ENCODE data around the gene TERT. TPM values are rescaled to one million over a fixed set of nuclear protein-coding genes. Genes with fewer than 3 reads are reported as not detected.

The TERT gene
- total RNA-seq, 3 donors from 2014 or later, result under 0.01 TPM; not detected in 2

GRCh38 chr5:1321576-1321975 lies 26.7 kb upstream of the TERT start:
- peak in 1 of 2 donors; percentile 12 for DNase-seq (ENCODE audit: low spot score in 2 of 2)
- Histone ChIP-seq H3K27me3 (no peaks in the 10 kb centered on the region), H3K4me1 (no peaks in the 10 kb centered on the region), H3K9me3 (no peaks in the 10 kb centered on the region), H3K27ac (no peak overlapping the region), H3K36me3 (peaks cover 8% of the 10 kb centered on the region), H3K4me3 (no peak overlapping the region)
- intact Hi-C loops (cut with DNase I; ENCODE audit: low total_unique reads), result no loop called here
- TF ChIP-seq POLR2AphosphoS5 (IDR thresholded peaks at IDR 0.05), result no peak
- TF ChIP-seq POLR2A (IDR thresholded peaks at IDR 0.05), result no peak
- no peak for TF ChIP-seq CTCF (IDR thresholded peaks at IDR 0.05)

- H3K4me1 ChIP-seq, result no peaks in the 10 kb centered on the region
- H3K4me3 ChIP-seq, result no peak overlapping the region
- H3K27me3 ChIP-seq, result no peaks in the 10 kb centered on the region
- DNase-seq (ENCODE audit: low spot score in 2 of 2), result peak in 1 of 2 donors; percentile 50
- no peak for TF ChIP-seq POLR2A (IDR thresholded peaks at IDR 0.05)
- TF ChIP-seq POLR2AphosphoS5 (IDR thresholded peaks at IDR 0.05), result no peak
- no peak for TF ChIP-seq CTCF (IDR thresholded peaks at IDR 0.05)
- H3K36me3 ChIP-seq, result peaks cover 8% of the 10 kb centered on the region
- no peaks in the 10 kb centered on the region for H3K9me3 ChIP-seq
- no peak overlapping the region for H3K27ac ChIP-seq
- intact Hi-C loops (cut with DNase I; ENCODE audit: low total_unique reads), result no loop called here
Measured at GRCh38 chr5:1320436-1321344, 25.8 kb upstream of the TERT start.

GRCh38 chr5:1319436-1320256 lies 24.8 kb upstream of the TERT start:
- intact Hi-C loops (cut with DNase I; ENCODE audit: low total_unique reads), result no loop called here
- H3K36me3 ChIP-seq, result peaks cover 8% of the 10 kb centered on the region

GRCh38 chr5:1318659-1319251 lies 23.9 kb upstream of the TERT start:
- Histone ChIP-seq H3K27ac (no peak overlapping the region), H3K9me3 (no peaks in the 10 kb centered on the region), H3K4me3 (no peak overlapping the region), H3K36me3 (peaks cover 8% of the 10 kb centered on the region), H3K27me3 (no peaks in the 10 kb centered on the region), H3K4me1 (no peaks in the 10 kb centered on the region)
- intact Hi-C loops (cut with DNase I; ENCODE audit: low total_unique reads), result no loop called here
- DNase-seq (ENCODE audit: low spot score in 2 of 2), result peak in 1 of 2 donors; percentile 33
- TF ChIP-seq POLR2AphosphoS5 (IDR thresholded peaks at IDR 0.05) (no peak), CTCF (IDR thresholded peaks at IDR 0.05) (no peak), POLR2A (IDR thresholded peaks at IDR 0.05) (no peak)

More at GRCh38 chr5:1319436-1320256, 24.8 kb upstream of the TERT start:
- Histone ChIP-seq H3K9me3 (no peaks in the 10 kb centered on the region), H3K27ac (no peak overlapping the region), H3K4me3 (no peak overlapping the region), H3K4me1 (no peaks in the 10 kb centered on the region), H3K27me3 (no peaks in the 10 kb centered on the region)
- TF ChIP-seq CTCF (IDR thresholded peaks at IDR 0.05) (no peak), POLR2A (IDR thresholded peaks at IDR 0.05) (no peak), POLR2AphosphoS5 (IDR thresholded peaks at IDR 0.05) (no peak)
- peak in 1 of 2 donors; percentile 45 for DNase-seq (ENCODE audit: low spot score in 2 of 2)

Measured in breast epithelium (tissue), 4 donors.